Urothelium cell line (cell line): ENCODE results near the gene ZNF483.
"Not testable (repeated sequence)": the region's sequence is repeated elsewhere in the genome, so short reads cannot be mapped to it uniquely, and the experiment has no call there.

ENCODE experiments used
- DNase-seq: peaks from one replicate; pipeline ENCODE4 v3.0.0; 2011; ENCODE audit warnings: low spot score, mixed read lengths
- FAIRE-seq: peaks from 2 replicates; lab custom pipeline; 2011; peaks lifted over from hg19 to GRCh38; lab: Jason Lieb, UNC

The ZNF483 gene

DNA sequence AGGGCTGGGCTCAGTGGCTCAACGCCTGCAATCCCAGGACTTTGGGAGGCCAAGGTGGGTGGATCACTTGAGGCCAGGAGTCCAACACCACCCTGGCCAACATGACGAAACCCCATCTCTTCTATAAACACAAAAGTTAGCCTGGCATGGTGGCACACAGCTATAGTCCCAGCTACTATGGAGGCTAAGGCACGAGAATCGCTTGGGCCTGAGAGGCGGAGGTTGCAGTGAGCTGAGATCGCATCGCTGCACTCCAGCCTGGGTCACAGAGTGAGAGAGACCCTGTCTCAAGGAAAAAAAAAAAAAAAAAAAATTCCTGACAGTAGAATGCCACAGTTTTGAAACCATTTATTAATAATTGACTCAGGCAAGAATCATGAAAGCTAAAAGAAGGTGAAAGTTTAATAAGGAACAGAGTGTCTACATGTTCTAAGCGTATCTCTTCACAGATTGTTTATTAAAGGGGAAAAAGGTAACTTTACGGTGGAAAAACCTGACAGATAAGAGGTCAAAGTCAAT lies 80.1 kb downstream of the ZNF483 start:
- no peak for FAIRE-seq
- no peak for DNase-seq

DNA sequence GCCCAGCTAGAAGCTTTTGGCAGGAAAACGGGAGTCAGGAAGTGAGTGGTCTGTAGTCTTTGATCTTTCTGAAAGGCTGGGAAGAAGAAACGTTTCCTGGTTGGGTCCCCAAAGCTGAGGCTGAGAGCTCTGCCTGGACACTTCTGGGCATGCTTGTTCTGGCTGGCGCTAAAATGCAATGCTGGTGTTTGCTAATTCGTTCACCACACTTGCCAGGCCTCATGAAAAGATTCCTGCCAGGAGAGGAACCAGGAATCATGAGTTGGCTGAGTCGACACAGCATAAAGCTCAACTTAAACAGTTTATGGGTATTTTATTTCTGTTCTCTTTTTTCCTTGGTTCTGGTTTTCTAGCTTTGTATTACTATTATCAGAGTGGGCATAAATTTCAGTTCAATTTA lies 85.2 kb downstream of the ZNF483 start:
- no peak for FAIRE-seq

DNA sequence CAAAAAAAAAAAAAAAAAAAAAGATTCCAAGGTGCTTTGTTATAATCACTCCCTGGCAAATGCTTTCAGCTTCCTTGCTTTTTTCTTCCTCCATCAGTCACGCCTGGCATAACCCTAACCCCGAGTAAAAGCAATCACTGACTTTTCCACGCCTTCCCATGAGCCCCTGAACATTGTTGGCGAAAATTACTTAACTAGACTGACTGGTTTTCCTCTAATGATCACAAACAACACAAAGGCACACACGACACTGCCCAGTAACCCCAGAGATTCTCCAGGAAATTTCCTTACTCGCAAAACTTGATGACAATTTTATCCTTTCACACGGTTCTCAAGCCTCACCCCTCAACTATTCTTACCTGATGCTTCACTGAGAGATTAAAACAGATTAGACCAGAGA lies 85.9 kb downstream of the ZNF483 start:
- DNase-seq, result no peak
- FAIRE-seq, result no peak

More for the DNA sequence above, 85.2 kb downstream of the ZNF483 start:
- DNase-seq, result no peak

DNA sequence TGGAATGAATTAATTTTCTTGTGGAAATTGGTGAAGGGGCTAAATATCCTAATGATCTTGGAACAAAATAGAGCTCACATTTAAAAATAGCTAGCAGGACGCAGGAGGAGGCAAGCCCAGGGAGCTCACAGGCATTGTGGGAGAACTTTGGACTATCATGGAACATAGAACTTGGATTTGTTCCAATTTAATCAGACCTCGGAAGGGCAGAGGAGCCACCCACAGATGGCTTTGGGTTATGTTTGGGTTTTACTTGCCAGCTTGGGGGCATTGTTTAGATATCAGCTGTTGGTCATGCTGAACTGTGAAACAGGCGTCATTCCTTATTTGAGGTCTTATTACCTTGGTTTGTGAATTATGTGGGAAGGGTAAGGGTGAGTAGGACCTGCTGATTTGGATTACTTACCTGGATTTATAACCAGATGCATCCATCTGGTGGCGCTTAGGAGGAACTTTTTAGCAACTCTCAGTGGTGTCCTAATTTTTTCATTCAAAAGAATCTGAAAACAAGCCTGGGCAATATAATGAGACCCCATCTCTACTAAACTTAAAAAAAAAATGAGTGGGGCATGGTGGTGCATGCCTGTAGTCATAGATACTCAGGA lies 88.6 kb downstream of the ZNF483 start:
- FAIRE-seq, result no peak
- DNase-seq, result no peak

DNA sequence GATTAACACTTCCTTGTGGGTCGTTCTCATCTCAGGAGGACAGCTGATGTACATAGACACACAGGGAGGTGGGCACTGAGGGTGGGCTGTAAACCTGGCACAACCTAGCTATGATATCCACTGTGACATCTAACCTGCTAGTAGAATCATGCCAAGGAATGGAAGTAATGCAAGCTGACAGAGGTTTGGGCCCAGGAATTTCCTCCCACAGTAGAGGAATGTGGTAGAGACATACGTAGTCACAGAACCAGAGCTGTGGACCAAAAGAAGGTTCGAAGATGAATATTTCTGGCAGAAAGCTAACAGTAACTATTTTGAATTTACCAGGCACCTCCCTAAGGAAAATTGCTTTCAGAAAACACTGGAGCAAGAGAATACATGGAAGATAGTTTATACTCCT lies 90.9 kb downstream of the ZNF483 start:
- no peak for FAIRE-seq
- no peak for DNase-seq

DNA sequence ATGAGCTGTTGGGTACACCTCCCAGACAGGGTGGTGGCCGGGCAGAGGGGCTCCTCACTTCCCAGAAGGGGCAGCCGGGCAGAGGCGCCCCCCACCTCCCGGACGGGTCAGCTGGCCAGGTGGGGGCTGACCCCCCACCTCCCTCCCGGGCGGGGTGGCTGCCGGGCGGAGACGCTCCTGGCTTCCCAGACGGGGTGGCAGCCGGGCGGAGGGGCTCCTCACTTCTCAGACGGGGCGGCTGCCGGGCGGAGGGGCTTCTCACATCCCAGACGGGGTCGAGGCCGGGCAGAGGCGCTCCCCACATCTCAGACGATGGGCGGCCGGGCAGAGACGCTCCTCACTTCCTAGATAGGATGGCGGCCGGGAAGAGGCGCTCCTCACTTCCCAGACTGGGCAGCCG lies 92.4 kb downstream of the ZNF483 start:
- DNase-seq, FAIRE-seq: not testable (repeated sequence)

DNA sequence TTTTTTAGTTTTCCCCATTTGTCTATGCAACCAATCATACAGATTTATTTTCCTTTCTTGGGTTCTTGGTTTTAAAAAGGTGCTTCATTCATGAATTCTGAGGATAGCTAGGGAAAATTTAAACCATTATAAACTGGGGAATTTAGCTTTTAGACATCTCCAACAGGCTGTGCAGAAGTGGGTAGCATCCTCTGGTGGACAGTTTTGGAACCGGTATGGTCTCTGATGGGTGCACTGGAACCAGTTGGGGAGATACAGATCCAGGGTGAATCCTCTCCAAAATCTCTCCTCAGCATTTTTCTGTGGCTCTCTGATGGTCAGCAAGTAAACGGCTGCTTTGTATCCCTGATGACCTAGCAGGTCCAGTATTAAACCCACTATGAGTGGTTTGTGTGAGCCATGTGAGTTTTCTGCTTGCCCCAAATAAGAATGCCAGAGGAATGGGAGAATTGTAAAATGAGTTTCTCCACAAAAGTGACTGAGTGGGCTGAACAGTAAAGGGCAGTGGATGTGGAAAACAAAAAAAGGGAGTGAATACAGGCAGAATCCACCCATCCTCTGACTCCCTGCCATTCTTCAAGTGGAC lies 97.0 kb downstream of the ZNF483 start:
- DNase-seq (peak; percentile 14), FAIRE-seq (no peak)

DNA sequence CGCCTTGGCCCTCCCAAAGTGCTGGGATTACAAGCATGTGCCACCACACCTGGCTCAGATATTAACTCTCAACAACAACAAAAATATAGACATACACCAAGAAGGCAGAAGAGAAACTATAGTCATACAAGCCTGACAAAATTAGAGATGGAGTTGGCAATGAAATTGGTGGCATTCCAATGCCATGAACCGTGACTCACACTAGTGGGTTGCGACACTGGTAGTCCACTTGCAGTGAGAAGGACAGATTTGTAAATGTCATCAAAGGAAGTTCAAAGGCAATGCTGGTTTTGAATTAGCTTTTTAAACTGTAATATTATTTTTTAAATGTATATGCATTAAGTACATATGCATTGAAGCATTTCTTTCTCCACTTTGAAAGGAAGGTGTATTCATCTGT lies 97.6 kb downstream of the ZNF483 start:
- DNase-seq, result peak; percentile 24
- no peak for FAIRE-seq
